Stimulated activated CD4-positive, alpha-beta T cell treated with anti-CD3 and anti-CD28 coated beads, Interleukin-1b, Interleukin-23, amount 100 ng/mL, for 1 hour (primary cell): ENCODE data around the gene TNFAIP3.

Source experiments
- DNase-seq, 2 donors: peaks; one replicate each; pipeline ENCODE4 v3.0.0-alpha.2; 2020; ENCODE audit warnings: low read depth in 2 of 2

The TNFAIP3 gene

GRCh38 chr6:137902699-137903098 is 35.6 kb downstream of the TNFAIP3 start:
- DNase-seq, result no peak

- DNase-seq, result no peak
Observed at GRCh38 chr6:137903274-137903932, 36.3 kb downstream of the TNFAIP3 start.

- no peak for DNase-seq
Observed at GRCh38 chr6:137903933-137904821, 37.1 kb downstream of the TNFAIP3 start.

- DNase-seq, result peak in 1 of 2 donors; percentile 74
Observed at GRCh38 chr6:137904822-137905617, 38.0 kb downstream of the TNFAIP3 start.

GRCh38 chr6:137906020-137906472 is 39.0 kb downstream of the TNFAIP3 start:
- DNase-seq, result no peak

- DNase-seq, result no peak
Observed at GRCh38 chr6:137907170-137907569, 40.1 kb downstream of the TNFAIP3 start.

GRCh38 chr6:137909533-137909932 is 42.5 kb downstream of the TNFAIP3 start:
- no peak for DNase-seq

GRCh38 chr6:137910424-137910834 is 43.4 kb downstream of the TNFAIP3 start:
- DNase-seq, result no peak

- DNase-seq, result no peak
Observed at GRCh38 chr6:137910843-137911456, 43.9 kb downstream of the TNFAIP3 start.

- no peak for DNase-seq
Observed at GRCh38 chr6:137911675-137912191, 44.7 kb downstream of the TNFAIP3 start.

- DNase-seq, result no peak
Observed at GRCh38 chr6:137912813-137913212, 45.8 kb downstream of the TNFAIP3 start.

- DNase-seq, result no peak
Observed at GRCh38 chr6:137913434-137913833, 46.4 kb downstream of the TNFAIP3 start.

GRCh38 chr6:137913996-137914529 is 47.0 kb downstream of the TNFAIP3 start:
- DNase-seq, result no peak

- DNase-seq, result no peak
Observed at GRCh38 chr6:137914530-137915193, 47.6 kb downstream of the TNFAIP3 start.

- no peak for DNase-seq
Observed at GRCh38 chr6:137915790-137916189, 48.7 kb downstream of the TNFAIP3 start.

- no peak for DNase-seq
Observed at GRCh38 chr6:137917551-137918325, 50.7 kb downstream of the TNFAIP3 start.

GRCh38 chr6:137919502-137919823 is 52.4 kb downstream of the TNFAIP3 start:
- no peak for DNase-seq

- no peak for DNase-seq
Observed at GRCh38 chr6:137919837-137920730, 53.0 kb downstream of the TNFAIP3 start.

GRCh38 chr6:137921823-137922222 is 54.8 kb downstream of the TNFAIP3 start:
- no peak for DNase-seq
